HEK293T (cell line): ENCODE results near the gene ERI3.

Experiments used
- CTCF ChIA-PET: fragments of 350-600 bp; formaldehyde crosslinking; extraction: SDS; loops from one replicate; lab custom pipeline; 2021; ENCODE audit warnings: antibody characterized with exemption, inconsistent platforms; lab: Yijun Ruan, JAX
- POLR2A ChIA-PET: fragments of 350-600 bp; formaldehyde crosslinking; extraction: SDS; loops from one replicate; lab custom pipeline; 2020; ENCODE audit warnings: antibody characterized with exemption, inconsistent platforms; lab: Yijun Ruan, JAX
- DNase-seq: peaks from one replicate; pipeline ENCODE4 v3.0.0; 2012; ENCODE audit warnings: mixed read lengths; ENCODE audit errors: extremely low spot score
- ARNT ChIP-seq: fragments of 450-650 bp; IDR thresholded peaks from 2 replicates; pipeline ENCODE4 v1.6.1; 2017; ENCODE audit warnings: mild to moderate bottlenecking
- BHLHE40 ChIP-seq: fragments of 450-650 bp; IDR thresholded peaks from 2 replicates; pipeline ENCODE4 v1.6.1; 2016; ENCODE audit warnings: mild to moderate bottlenecking, moderate library complexity, borderline replicate concordance
- CTBP1 ChIP-seq: fragments of 450-650 bp; IDR thresholded peaks from 2 replicates; pipeline ENCODE4 v1.6.1; 2016; ENCODE audit warnings: borderline replicate concordance
- ELF4 ChIP-seq: fragments of 450-650 bp; IDR thresholded peaks from 2 replicates; pipeline ENCODE4 v1.6.1; 2017; ENCODE audit warnings: antibody characterized with exemption
- FOXA1 ChIP-seq: fragments of 450-650 bp; IDR thresholded peaks from 2 replicates; pipeline ENCODE4 v1.6.1; 2016; ENCODE audit warnings: mild to moderate bottlenecking
- FOXK2 ChIP-seq: fragments of 450-650 bp; IDR thresholded peaks from 2 replicates; pipeline ENCODE4 v1.6.1; 2016; ENCODE audit warnings: mild to moderate bottlenecking
- FOXM1 ChIP-seq: fragments of 450-650 bp; IDR thresholded peaks from 2 replicates; pipeline ENCODE4 v1.6.1; 2017; ENCODE audit warnings: mild to moderate bottlenecking, borderline replicate concordance
- HDGF ChIP-seq: fragments of 450-650 bp; IDR thresholded peaks from 2 replicates; pipeline ENCODE4 v1.6.1; 2017; ENCODE audit warnings: antibody characterized with exemption, borderline replicate concordance
- L3MBTL2 ChIP-seq: fragments of 450-650 bp; conservative IDR thresholded peaks from 2 replicates; pipeline ENCODE4 v1.6.1; 2016; ENCODE audit warnings: mild to moderate bottlenecking
- LEF1 ChIP-seq: fragments of 450-650 bp; IDR thresholded peaks from 2 replicates; pipeline ENCODE4 v1.6.1; 2017; ENCODE audit warnings: mild to moderate bottlenecking, borderline replicate concordance
- NFRKB ChIP-seq: fragments of 450-650 bp; IDR thresholded peaks from 2 replicates; pipeline ENCODE4 v1.6.1; 2016; ENCODE audit warnings: mild to moderate bottlenecking, moderate library complexity
- SP1 ChIP-seq: fragments of 450-650 bp; IDR thresholded peaks from 2 replicates; pipeline ENCODE4 v1.6.1; 2017
- SUZ12 ChIP-seq: fragments of 450-650 bp; IDR thresholded peaks from 2 replicates; pipeline ENCODE4 v1.6.1; 2016; ENCODE audit warnings: mild to moderate bottlenecking
- TARDBP ChIP-seq: fragments of 450-650 bp; IDR thresholded peaks from 2 replicates; pipeline ENCODE4 v1.6.1; 2016
- ZNF384 ChIP-seq: fragments of 450-650 bp; IDR thresholded peaks from 2 replicates; pipeline ENCODE4 v1.6.1; 2016
- TF ChIP-seq, protein P1 (sequence below): fragments of 450-650 bp; IDR thresholded peaks from 2 replicates; pipeline ENCODE4 v1.6.1; 2016

ERI3 gene

DNA sequence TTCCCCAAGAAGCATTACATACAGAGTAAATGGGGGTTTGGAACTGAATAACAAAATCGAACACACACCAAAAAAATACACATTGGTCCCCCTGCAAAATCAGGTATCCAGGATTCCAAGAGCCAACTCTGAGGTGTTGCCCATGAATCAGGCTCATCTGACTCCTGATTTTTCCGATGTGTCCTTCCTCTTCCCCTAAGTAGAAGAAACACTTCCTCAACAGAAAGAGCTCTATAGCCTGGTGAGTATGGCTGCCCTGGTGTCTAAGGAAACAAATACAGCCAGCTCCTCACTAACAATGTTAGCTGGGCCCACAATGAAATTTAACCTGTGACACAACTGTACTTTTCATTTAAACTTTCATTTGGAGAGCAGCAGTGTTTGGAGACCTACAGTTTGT, 33.6 kb downstream of the ERI3 start:
- TF ChIP-seq LEF1: no peak
- no peak for TF ChIP-seq SUZ12
- no peak for TF ChIP-seq HDGF
- no peak for TF ChIP-seq TARDBP
- TF ChIP-seq, protein P1, sequence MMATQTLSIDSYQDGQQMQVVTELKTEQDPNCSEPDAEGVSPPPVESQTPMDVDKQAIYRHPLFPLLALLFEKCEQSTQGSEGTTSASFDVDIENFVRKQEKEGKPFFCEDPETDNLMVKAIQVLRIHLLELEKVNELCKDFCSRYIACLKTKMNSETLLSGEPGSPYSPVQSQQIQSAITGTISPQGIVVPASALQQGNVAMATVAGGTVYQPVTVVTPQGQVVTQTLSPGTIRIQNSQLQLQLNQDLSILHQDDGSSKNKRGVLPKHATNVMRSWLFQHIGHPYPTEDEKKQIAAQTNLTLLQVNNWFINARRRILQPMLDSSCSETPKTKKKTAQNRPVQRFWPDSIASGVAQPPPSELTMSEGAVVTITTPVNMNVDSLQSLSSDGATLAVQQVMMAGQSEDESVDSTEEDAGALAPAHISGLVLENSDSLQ: no peak
- TF ChIP-seq BHLHE40: no peak
- TF ChIP-seq NFRKB: no peak
- no peak for TF ChIP-seq CTBP1
- TF ChIP-seq FOXA1: no peak
- TF ChIP-seq ARNT: no peak
- TF ChIP-seq SP1: no peak
- TF ChIP-seq ZNF384: no peak
- TF ChIP-seq L3MBTL2: no peak
- no peak for TF ChIP-seq ELF4
- TF ChIP-seq FOXM1: no peak
- TF ChIP-seq FOXK2: no peak
- DNase-seq: no peak
- ChIA-PET POLR2A (no interaction called here), CTCF (no interaction called here)

DNA sequence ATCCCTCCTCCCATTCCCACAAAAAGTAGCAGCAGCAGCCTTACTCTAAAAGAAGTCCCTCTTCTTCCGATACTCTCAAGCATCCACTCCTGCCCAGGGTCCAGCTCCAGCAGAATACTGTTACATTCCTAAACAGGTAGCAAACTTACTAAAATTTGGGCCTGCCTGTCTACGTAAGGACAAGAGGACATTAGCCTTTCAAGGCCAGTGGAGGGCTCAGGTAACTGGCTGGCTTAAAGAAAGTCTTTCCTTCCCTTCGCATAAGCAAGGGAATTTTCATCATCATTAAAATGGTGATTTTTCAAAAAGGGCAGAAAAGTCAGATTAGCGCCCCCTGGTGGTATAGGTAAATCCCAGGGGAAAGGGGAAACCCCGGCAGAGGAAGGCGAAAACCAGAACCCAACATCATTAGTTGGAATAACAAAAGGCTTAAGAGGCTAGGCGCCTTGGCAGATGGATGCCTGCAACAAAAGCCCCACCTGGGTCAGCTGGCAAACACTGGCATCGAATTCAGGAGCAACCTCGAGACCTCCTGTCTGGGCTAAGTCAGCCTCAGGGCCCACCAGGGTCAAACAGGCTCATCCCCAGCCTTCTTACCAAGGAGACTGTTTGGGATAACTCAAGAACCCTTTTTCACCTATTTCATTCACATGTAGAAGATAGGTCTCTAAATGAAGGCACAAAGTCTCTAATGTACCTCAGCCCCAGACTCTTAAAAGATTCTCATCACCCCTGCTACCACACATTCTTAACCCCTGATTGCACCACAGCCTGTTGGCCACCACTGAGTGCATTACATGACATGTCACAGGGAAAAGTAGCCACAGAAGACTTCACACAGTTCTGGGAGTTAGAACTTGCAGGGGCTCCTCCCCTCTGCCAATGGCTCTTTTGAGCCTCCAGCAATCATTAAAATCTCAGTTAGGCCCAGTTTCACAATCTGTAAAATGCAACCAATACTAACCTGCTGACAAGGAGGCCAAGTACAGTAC, 36.7 kb downstream of the ERI3 start:
- POLR2A ChIA-PET: no interaction called here
- TF ChIP-seq ZNF384 (no peak), SUZ12 (no peak), CTBP1 (no peak), FOXA1 (no peak), ELF4 (no peak), HDGF (no peak), FOXM1 (no peak), SP1 (no peak), LEF1 (no peak), TARDBP (no peak), L3MBTL2 (no peak), FOXK2 (no peak)
- TF ChIP-seq, protein P1: no peak
- CTCF ChIA-PET: interaction anchor here (0.6 to 1.4 kb wide), 3 partner anchors 9 to 490 kb away, joined by 3 to 6 read pairs (median 3); partner anchors contain the start of gene BTBD19

DNA sequence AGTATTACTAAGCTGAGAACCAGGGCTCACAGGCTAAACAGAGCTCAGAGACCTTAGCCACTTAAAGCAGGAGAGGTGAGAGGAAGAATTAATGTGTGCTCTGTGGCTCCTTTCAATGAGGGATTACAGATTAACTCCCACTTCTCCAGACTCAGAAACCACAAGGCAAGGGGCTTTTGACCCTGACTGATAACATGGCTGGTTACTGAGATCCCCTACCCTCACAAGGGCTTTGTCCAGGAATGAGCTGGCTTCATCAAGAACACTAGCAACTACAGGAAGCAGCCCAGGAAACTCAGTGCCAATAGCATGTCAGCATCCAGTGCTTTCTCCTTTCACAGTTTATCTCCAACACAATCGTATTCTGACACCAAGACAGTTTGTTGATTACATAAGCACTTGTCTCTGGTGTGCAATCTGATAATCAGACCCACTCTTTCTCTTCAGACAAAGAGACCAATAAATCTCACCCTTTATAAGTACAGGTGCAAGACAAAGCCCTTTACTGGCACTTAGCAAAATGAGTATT, 38.8 kb downstream of the ERI3 start:
- TF ChIP-seq TARDBP (no peak), ZNF384 (no peak), FOXM1 (no peak), FOXA1 (no peak), SUZ12 (no peak), CTBP1 (no peak), FOXK2 (no peak), BHLHE40 (no peak), ELF4 (no peak)
- DNase-seq: no peak
- POLR2A ChIA-PET: no interaction called here
- CTCF ChIA-PET: interaction anchor here (1.0 kb wide), 1 partner anchor 99 kb away, joined by 4 read pairs; no protein-coding TSS in a partner anchor

More for the DNA sequence above, 36.7 kb downstream of the ERI3 start:
- DNase-seq: peak; percentile 74

DNA sequence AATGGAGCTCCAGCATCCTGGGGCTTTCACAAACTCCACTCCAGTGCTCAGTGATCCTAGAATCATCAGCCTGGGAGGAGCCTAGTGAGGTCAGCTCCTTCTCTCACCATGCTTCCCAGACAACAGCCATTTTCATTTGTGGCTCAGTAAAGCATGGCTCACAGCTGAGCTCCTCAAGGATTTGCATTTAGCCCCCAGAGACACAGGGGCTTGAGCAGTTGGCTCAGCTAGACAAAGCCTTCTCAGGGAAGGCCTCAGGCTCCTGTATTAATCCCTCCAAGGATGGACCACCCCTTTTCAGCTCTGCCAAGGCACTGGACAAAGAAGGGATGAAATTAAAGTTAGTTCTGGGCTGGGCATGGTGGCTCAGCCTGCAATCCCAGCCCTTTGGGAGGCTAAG, 39.5 kb downstream of the ERI3 start:
- no peak for TF ChIP-seq FOXK2
- TF ChIP-seq NFRKB: no peak
- no peak for TF ChIP-seq ARNT
- no peak for TF ChIP-seq TARDBP
- no peak for TF ChIP-seq SUZ12
- TF ChIP-seq SP1: no peak
- no peak for TF ChIP-seq CTBP1
- TF ChIP-seq BHLHE40: no peak
- TF ChIP-seq, protein P1: no peak
- no peak for TF ChIP-seq ELF4
- no peak for TF ChIP-seq LEF1
- no peak for TF ChIP-seq HDGF
- no peak for TF ChIP-seq ZNF384
- no peak for TF ChIP-seq FOXM1
- no peak for TF ChIP-seq L3MBTL2
- no peak for TF ChIP-seq FOXA1
- POLR2A ChIA-PET: no interaction called here
- CTCF ChIA-PET: interaction anchor here (1.0 kb wide), 2 partner anchors 98 to 294 kb away, joined by 4 read pairs; no protein-coding TSS in a partner anchor
- no peak for DNase-seq

DNA sequence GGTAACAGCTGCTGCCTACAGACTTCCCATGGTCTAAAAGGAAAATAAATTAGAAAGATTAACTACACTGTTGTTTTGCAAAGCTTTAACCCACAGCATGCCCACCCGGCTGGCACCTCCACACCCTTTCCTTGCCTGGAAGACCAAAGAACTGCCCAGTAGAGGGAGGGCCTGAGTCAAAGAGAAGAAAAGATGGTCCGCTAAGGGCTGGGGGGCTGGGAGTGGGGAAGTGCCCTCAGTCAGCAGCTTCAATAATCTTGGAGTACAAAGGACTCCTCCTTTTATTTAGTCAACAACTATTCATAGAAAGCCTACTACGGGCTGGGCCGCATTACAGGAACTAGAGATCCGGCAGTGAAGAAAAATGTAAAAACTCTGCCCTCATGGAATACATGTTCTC, 40.6 kb downstream of the ERI3 start:
- DNase-seq: no peak
- TF ChIP-seq, protein P1: no peak
- TF ChIP-seq CTBP1 (no peak), FOXM1 (no peak), HDGF (no peak), SUZ12 (no peak), NFRKB (no peak), ARNT (no peak), ELF4 (no peak), ZNF384 (no peak), L3MBTL2 (no peak), BHLHE40 (no peak), LEF1 (no peak)
- ChIA-PET POLR2A (no interaction called here), CTCF (interaction anchor here (1.1 kb wide), 1 partner anchor 97 kb away, joined by 7 read pairs; no protein-coding TSS in a partner anchor)
